AG04450 (cell line): ENCODE data around the gene KDSR. TPM values are rescaled to one million over a fixed set of nuclear protein-coding genes. Genes with fewer than 3 reads are reported as not detected.

Experiments used
- CTCF ChIA-PET: fragments of 300-600, 350-600 bp; formaldehyde crosslinking; extraction: SDS; loops from one replicate; lab custom pipeline; 2022; ENCODE audit warnings: antibody characterized with exemption, inconsistent platforms; lab: Charles Lee
- POLR2A ChIA-PET: fragments of 350-600 bp; formaldehyde crosslinking; extraction: SDS; loops from one replicate; lab custom pipeline; 2021; ENCODE audit warnings: antibody characterized with exemption, inconsistent platforms; lab: Yijun Ruan, JAX
- DNase-seq: peaks from one replicate; pipeline ENCODE4 v3.0.0-alpha.2; 2011; ENCODE audit warnings: low read depth, low spot score
- H3K27ac ChIP-seq: one replicate; pipeline ENCODE4 v1.5.1; 2012; ENCODE audit warnings: low read depth, low read length, control low read depth
- H3K27me3 ChIP-seq: one replicate; pipeline ENCODE4 v1.6.0; 2012; ENCODE audit warnings: low read length; ENCODE audit not compliant: control insufficient read depth, insufficient read depth
- H3K4me3 ChIP-seq: 2 replicates; pipeline ENCODE4 v1.5.1; 2011; ENCODE audit warnings: mild to moderate bottlenecking, low read depth, low read length, control low read depth
- H3K9me3 ChIP-seq: 2 replicates; pipeline ENCODE4 v1.5.1; 2012; ENCODE audit warnings: low read length; ENCODE audit not compliant: control insufficient read depth, insufficient read depth
- CTCF ChIP-seq: IDR thresholded peaks from 2 replicates; pipeline ENCODE4 v1.5.1; 2011; ENCODE audit warnings: low read depth, low read length, control low read depth, inconsistent platforms
- polyA plus RNA-seq: library from polyadenylated mRNA; depleted of rRNA; stranded (reverse); fragments of >200 nt; gene quantifications from 2 replicates; pipeline ENCODE4 v1.2.3, GENCODE V29; 2011

Gene KDSR
- polyA plus RNA-seq, 1 experiment, result 39.9 TPM

GRCh38 chr18:63395503-63395902 lies 28.5 kb upstream of the KDSR start:
- no peak for TF ChIP-seq CTCF
- no peaks in the 10 kb centered on the region for H3K27me3 ChIP-seq
- DNase-seq, result no peak
- H3K9me3 ChIP-seq, result no peaks in the 10 kb centered on the region
- ChIA-PET POLR2A (no interaction called here), CTCF (interaction anchor here (0.6 kb wide), 1 partner anchor 16 kb away, joined by 4 read pairs; no protein-coding TSS in a partner anchor)
- H3K4me3 ChIP-seq, result no peak overlapping the region
- no peak overlapping the region for H3K27ac ChIP-seq

- H3K27me3 ChIP-seq, result no peaks in the 10 kb centered on the region
- ChIA-PET CTCF (interaction anchor here (0.6 kb wide), 1 partner anchor 17 kb away, joined by 4 read pairs; no protein-coding TSS in a partner anchor), POLR2A (no interaction called here)
- no peak overlapping the region for H3K27ac ChIP-seq
- no peak for TF ChIP-seq CTCF
- H3K9me3 ChIP-seq, result no peaks in the 10 kb centered on the region
- no peak overlapping the region for H3K4me3 ChIP-seq
- DNase-seq, result no peak
These were observed 27.9 kb upstream of the KDSR start for GRCh38 chr18:63394954-63395353.

- Histone ChIP-seq H3K9me3 (peaks cover 2% of the 10 kb centered on the region), H3K27me3 (no peaks in the 10 kb centered on the region), H3K4me3 (no peak overlapping the region), H3K27ac (no peak overlapping the region)
- ChIA-PET POLR2A (no interaction called here), CTCF (no interaction called here)
- TF ChIP-seq CTCF, result no peak
- no peak for DNase-seq
These were observed 20.9 kb upstream of the KDSR start for GRCh38 chr18:63387861-63388260.

- no peak for DNase-seq
- Histone ChIP-seq H3K4me3 (no peak overlapping the region), H3K27ac (no peak overlapping the region), H3K27me3 (no peaks in the 10 kb centered on the region), H3K9me3 (peaks cover 4% of the 10 kb centered on the region)
- CTCF ChIA-PET, result no interaction called here
- POLR2A ChIA-PET, result interaction anchor here (0.6 kb wide), 1 partner anchor 8 kb away, joined by 4 read pairs; no protein-coding TSS in a partner anchor
- no peak for TF ChIP-seq CTCF
These were observed 15.8 kb upstream of the KDSR start for GRCh38 chr18:63382843-63383242.

- TF ChIP-seq CTCF, result no peak
- no peak for DNase-seq
- POLR2A ChIA-PET, result no interaction called here
- Histone ChIP-seq H3K4me3 (no peak overlapping the region), H3K27me3 (no peaks in the 10 kb centered on the region), H3K27ac (no peak overlapping the region), H3K9me3 (peaks cover 9% of the 10 kb centered on the region)
- CTCF ChIA-PET, result no interaction called here
These were observed 12.6 kb upstream of the KDSR start for GRCh38 chr18:63379639-63379962.
